NT2/D1 (cell line): ENCODE results near the gene SLC41A1.
"Not testable (repeated sequence)": the region's sequence is repeated elsewhere in the genome, so short reads cannot be mapped to it uniquely, and the experiment has no call there.

Experiments
- DNase-seq: peaks from one replicate; pipeline ENCODE4 v3.0.0-alpha.2; 2011; ENCODE audit warnings: low read depth, low spot score
- H3K27me3 ChIP-seq: 2 replicates; pipeline ENCODE4 v1.6.0; 2011; ENCODE audit warnings: mild to moderate bottlenecking; ENCODE audit not compliant: insufficient read length, insufficient read depth
- H3K36me3 ChIP-seq: 2 replicates; pipeline ENCODE4 v1.6.1; 2011; ENCODE audit warnings: mild to moderate bottlenecking, low read length, mixed read lengths; ENCODE audit not compliant: insufficient read depth, insufficient read length
- H3K4me1 ChIP-seq: 2 replicates; pipeline ENCODE4 v1.5.1; 2011; ENCODE audit not compliant: insufficient read depth, insufficient read length
- H3K4me3 ChIP-seq: 2 replicates; pipeline ENCODE4 v1.5.1; 2011; ENCODE audit warnings: low read depth; ENCODE audit not compliant: insufficient read length
- H3K9ac ChIP-seq: 2 replicates; pipeline ENCODE4 v1.6.0; 2011; ENCODE audit warnings: low read depth; ENCODE audit not compliant: insufficient read length
- H3K9me3 ChIP-seq: 2 replicates; pipeline ENCODE4 v1.5.1; 2011; ENCODE audit warnings: mild to moderate bottlenecking, low read length; ENCODE audit not compliant: insufficient read depth
- SUZ12 ChIP-seq: IDR thresholded peaks from 2 replicates; pipeline ENCODE4 v1.6.1; 2011; ENCODE audit not compliant: insufficient read length, insufficient read depth; ENCODE audit errors: extremely low read depth
- YY1 ChIP-seq: IDR thresholded peaks from 2 replicates; pipeline ENCODE4 v1.6.1; 2011; ENCODE audit not compliant: insufficient read length, insufficient read depth
- ZNF274 ChIP-seq: IDR thresholded peaks from 2 replicates; pipeline ENCODE4 v1.6.1; 2011; ENCODE audit warnings: mild to moderate bottlenecking, low read depth, low read length

The SLC41A1 gene

DNA sequence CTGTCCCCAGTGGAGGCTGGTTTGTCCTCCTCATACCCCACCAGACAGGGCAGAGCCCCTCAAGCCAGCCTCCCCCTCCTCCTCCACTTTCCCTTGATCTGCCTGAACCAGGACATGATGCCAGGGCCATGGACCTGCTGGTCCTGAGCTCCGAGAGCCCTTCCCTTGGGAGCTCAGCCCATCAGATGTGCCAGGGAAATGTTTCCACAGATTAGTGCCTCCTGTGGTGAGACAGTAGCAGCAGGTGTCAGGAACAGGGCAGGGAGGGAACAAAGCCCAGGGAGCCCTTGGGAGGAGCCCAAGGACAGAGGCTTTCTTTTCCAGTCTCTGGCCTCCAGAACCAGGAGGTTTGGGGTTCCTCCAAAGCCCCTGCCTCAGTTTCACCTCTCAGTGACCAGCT, 14.6 kb upstream of the SLC41A1 start:
- no peak for DNase-seq
- no peak for TF ChIP-seq SUZ12
- no peak for TF ChIP-seq ZNF274
- TF ChIP-seq YY1: no peak
- Histone ChIP-seq H3K36me3 (no peaks in the 10 kb centered on the region), H3K27me3 (no peaks in the 10 kb centered on the region), H3K4me3 (no peak overlapping the region), H3K9ac (no peak overlapping the region), H3K9me3 (peaks cover 5% of the 10 kb centered on the region; the same call in 1 of the 2 replicates), H3K4me1 (peaks cover 8% of the 10 kb centered on the region)

DNA sequence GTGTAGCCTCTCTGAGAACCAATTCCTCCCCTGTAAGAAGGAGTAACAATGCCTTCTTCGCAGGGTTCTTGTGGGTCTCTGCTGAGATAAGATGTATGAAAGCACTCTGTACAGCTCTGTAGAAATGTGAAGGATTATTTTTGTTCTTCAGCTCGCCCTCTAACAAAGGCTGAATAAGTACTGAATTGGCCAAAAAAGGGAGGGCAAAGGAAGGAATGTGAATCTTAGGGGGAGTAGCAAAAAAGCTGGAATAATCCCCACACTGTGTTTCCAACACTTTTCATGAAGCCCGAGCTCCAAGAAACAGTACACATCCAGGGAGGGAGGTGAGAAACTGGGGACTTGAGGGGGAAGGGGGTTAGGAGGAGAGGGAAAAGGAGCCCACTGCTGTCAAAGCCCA, 14.0 kb upstream of the SLC41A1 start:
- Histone ChIP-seq H3K4me1 (peaks cover 8% of the 10 kb centered on the region), H3K27me3 (no peaks in the 10 kb centered on the region), H3K36me3 (no peaks in the 10 kb centered on the region), H3K4me3 (no peak overlapping the region), H3K9me3 (peaks cover 5% of the 10 kb centered on the region; the same call in 1 of the 2 replicates), H3K9ac (no peak overlapping the region)
- TF ChIP-seq SUZ12: no peak
- no peak for TF ChIP-seq YY1
- no peak for TF ChIP-seq ZNF274
- DNase-seq: no peak

DNA sequence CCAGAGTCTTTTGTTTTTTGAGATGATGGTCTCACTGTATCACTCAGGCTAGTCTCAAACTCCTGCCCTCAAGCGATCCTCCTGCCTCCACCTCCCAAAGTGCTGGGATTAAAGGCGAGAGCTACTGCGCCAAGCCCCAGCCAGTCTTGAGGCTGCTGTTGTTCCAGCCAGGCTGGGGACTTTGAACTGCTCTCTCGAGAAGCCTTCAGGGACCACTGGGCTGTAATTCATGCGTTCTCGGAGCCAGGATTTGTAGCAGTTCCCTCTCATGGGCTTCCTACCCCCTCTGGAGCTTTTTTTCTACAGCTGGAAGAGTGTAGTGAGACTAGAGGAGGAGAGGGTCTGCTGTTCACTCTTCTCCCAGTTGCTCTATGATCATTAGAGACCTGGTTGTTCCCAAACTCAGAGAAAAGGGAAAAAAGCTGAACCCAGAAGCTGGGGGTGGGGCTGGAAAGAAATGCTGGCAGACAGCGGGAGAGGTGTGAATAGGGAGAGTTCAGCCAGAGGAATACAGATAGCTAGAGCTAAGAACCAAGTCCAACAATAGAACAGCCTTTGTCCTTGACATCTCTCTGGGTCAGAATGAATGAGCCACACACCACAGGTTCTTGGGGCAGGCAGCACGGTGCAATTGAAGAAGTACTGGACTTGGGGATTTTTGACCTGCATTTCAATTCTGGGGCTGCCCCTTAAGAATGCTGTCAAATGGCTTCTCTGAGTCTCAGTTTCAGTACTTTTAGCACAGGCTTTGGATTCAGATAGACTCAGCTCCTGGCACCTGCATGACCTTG, 13.2 kb upstream of the SLC41A1 start:
- Histone ChIP-seq H3K9ac (no peak overlapping the region), H3K36me3 (no peaks in the 10 kb centered on the region), H3K27me3 (no peaks in the 10 kb centered on the region), H3K4me3 (no peak overlapping the region), H3K4me1 (peaks cover 8% of the 10 kb centered on the region), H3K9me3 (peaks cover 5% of the 10 kb centered on the region; the same call in 1 of the 2 replicates)
- DNase-seq: no peak
- TF ChIP-seq ZNF274 (no peak), SUZ12 (no peak), YY1 (no peak)

- H3K27me3 ChIP-seq: no peaks in the 10 kb centered on the region
- DNase-seq: no peak
- H3K4me1 ChIP-seq: peaks cover 8% of the 10 kb centered on the region
- no peak overlapping the region for H3K9ac ChIP-seq
- H3K9me3 ChIP-seq: peaks cover 5% of the 10 kb centered on the region; the same call in 1 of the 2 replicates
- no peaks in the 10 kb centered on the region for H3K36me3 ChIP-seq
- no peak overlapping the region for H3K4me3 ChIP-seq
- no peak for TF ChIP-seq YY1
- no peak for TF ChIP-seq ZNF274
- no peak for TF ChIP-seq SUZ12
These were observed 11.2 kb upstream of the SLC41A1 start for GRCh38 chr1:205824180-205824579.

GRCh38 chr1:205823260-205823659, 10.3 kb upstream of the SLC41A1 start:
- H3K9ac ChIP-seq, H3K9me3 ChIP-seq, H3K4me1 ChIP-seq, H3K4me3 ChIP-seq, H3K27me3 ChIP-seq, DNase-seq, H3K36me3 ChIP-seq: not testable (repeated sequence)

DNA sequence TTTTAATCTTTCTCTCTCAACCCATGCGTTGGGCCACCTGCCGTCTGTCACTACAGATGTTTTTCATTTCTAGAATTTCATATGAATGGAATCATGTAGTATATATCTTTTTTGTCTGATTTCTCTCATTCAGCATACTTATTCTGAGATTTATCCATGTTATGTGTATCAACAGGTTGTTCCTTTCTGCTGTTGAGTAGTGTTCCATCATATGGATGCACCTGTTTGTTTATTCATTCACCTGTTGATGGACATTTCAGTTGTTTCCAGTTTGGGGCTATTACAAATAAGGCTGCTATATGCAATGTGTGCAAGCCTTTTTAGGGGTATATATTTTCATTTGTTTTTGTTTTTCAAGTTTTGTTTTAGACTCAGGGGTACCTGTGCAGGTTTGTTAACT, 9.4 kb upstream of the SLC41A1 start:
- TF ChIP-seq ZNF274 (no peak), SUZ12 (no peak), YY1 (no peak)
- peaks cover 5% of the 10 kb centered on the region; the same call in 1 of the 2 replicates for H3K9me3 ChIP-seq
- no peaks in the 10 kb centered on the region for H3K36me3 ChIP-seq
- peaks cover 3% of the 10 kb centered on the region for H3K4me1 ChIP-seq
- no peak overlapping the region for H3K4me3 ChIP-seq
- no peak for DNase-seq
- no peak overlapping the region for H3K9ac ChIP-seq
- no peaks in the 10 kb centered on the region for H3K27me3 ChIP-seq

DNA sequence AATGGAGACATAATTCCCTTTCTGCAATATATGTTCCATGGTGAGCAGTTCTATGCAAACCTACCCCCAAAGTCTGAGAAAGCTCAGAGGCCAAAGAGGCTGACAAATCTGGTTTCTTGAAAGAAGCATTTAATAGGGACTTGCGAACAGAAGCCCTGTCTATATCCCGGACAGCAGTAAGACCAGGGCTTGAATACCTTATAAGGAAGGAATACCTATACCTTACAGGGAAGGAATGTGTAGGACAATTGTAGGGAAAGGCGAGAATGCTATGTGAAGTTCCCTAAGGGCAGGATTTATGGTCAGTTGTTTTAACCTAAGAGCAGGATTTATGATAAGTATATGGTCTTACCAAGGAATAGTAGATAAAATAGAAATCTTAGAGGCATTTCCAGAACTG, 5.0 kb upstream of the SLC41A1 start:
- no peaks in the 10 kb centered on the region for H3K36me3 ChIP-seq
- no peaks in the 10 kb centered on the region for H3K9me3 ChIP-seq
- peaks cover 8% of the 10 kb centered on the region for H3K27me3 ChIP-seq
- H3K9ac ChIP-seq: no peak overlapping the region
- no peak overlapping the region for H3K4me3 ChIP-seq
- peaks cover 4% of the 10 kb centered on the region for H3K4me1 ChIP-seq
- DNase-seq: no peak
- TF ChIP-seq SUZ12: no peak
- TF ChIP-seq ZNF274: no peak
- no peak for TF ChIP-seq YY1

DNA sequence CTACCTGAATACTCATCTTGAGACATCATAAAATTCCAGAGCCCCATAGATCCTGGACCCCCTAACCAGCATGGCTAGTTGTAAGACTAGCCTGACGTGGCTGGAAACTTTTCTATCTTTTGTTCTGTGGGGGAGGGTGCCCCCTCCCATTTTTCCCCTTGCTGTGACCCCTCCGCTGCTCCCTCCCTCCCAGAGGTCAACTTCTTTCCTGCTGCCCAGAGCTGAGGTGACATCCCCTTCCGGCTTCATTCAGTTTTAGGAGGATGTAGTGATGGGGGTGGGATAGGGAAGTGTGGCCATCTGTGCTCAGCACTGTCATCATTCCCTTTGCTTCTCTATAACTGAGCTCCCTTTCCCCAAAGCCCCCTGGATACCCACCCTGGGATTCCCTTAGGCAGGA, 4.4 kb upstream of the SLC41A1 start:
- Histone ChIP-seq H3K9ac (no peak overlapping the region), H3K4me3 (no peak overlapping the region), H3K36me3 (no peaks in the 10 kb centered on the region), H3K9me3 (no peaks in the 10 kb centered on the region), H3K4me1 (peaks cover 4% of the 10 kb centered on the region), H3K27me3 (peaks cover 8% of the 10 kb centered on the region)
- DNase-seq: no peak
- TF ChIP-seq ZNF274: no peak
- TF ChIP-seq SUZ12: no peak
